GM12864 (cell line): ENCODE data around the gene NUPR1.
"Not testable (repeated sequence)": the region's sequence is repeated elsewhere in the genome, so short reads cannot be mapped to it uniquely, and the experiment has no call there.

Experiments
- DNase-seq: peaks from one replicate; pipeline ENCODE4 v3.0.0-alpha.2; 2011; ENCODE audit warnings: low read depth
- H3K4me3 ChIP-seq: 2 replicates; pipeline ENCODE4 v1.5.1; 2011; ENCODE audit warnings: mild to moderate bottlenecking, low read depth, low read length, control low read depth
- CTCF ChIP-seq: IDR thresholded peaks from 2 replicates; pipeline ENCODE4 v1.5.1; 2011; ENCODE audit warnings: low read depth, mild to moderate bottlenecking, moderate library complexity, low read length, control low read depth, inconsistent platforms; ENCODE audit errors: missing control alignments

The NUPR1 gene

GRCh38 chr16:28554634-28555423, 16.1 kb upstream of the NUPR1 start:
- peak overlapping the region; percentile 73 for H3K4me3 ChIP-seq
- no peak for DNase-seq
- TF ChIP-seq CTCF = no peak

GRCh38 chr16:28553776-28554633, 15.2 kb upstream of the NUPR1 start, which contains the start of gene SGF29:
SGF29 (plus strand) TSS chr16:28553920; CDS start chr16:28581070, 27,150 bp downstream.
- peak; percentile 78 for DNase-seq
- peak; percentile 10 for TF ChIP-seq CTCF
- H3K4me3 ChIP-seq = peak within 1 kb of the TSS; percentile 73

- DNase-seq = no peak
- peak; percentile 33 for TF ChIP-seq CTCF
- H3K4me3 ChIP-seq = no peak overlapping the region
Observed at GRCh38 chr16:28549301-28549899, 10.6 kb upstream of the NUPR1 start.

- no peak for DNase-seq
- TF ChIP-seq CTCF = no peak
- no peak overlapping the region for H3K4me3 ChIP-seq
Observed at GRCh38 chr16:28548306-28548802, 9.6 kb upstream of the NUPR1 start.

GRCh38 chr16:28546626-28547025, 7.9 kb upstream of the NUPR1 start:
- no peak overlapping the region for H3K4me3 ChIP-seq
- DNase-seq = no peak
- TF ChIP-seq CTCF = no peak

- DNase-seq, H3K4me3 ChIP-seq: not testable (repeated sequence)
Observed at GRCh38 chr16:28545964-28546363, 7.2 kb upstream of the NUPR1 start.

GRCh38 chr16:28544998-28545397, 6.2 kb upstream of the NUPR1 start:
- TF ChIP-seq CTCF = no peak
- no peak overlapping the region for H3K4me3 ChIP-seq
- DNase-seq = no peak
